Measurements from ENCODE around the gene ATG9A. TPM values are rescaled to one million over a fixed set of nuclear protein-coding genes. Genes with fewer than 3 reads are reported as not detected.
"Not testable (repeated sequence)": the region's sequence is repeated elsewhere in the genome, so short reads cannot be mapped to it uniquely, and the experiment has no call there.

ATG9A gene
- total RNA-seq, 6 experiments from 2014 or later: 28.3 to 39.6 (median 33.2) TPM

DNA sequence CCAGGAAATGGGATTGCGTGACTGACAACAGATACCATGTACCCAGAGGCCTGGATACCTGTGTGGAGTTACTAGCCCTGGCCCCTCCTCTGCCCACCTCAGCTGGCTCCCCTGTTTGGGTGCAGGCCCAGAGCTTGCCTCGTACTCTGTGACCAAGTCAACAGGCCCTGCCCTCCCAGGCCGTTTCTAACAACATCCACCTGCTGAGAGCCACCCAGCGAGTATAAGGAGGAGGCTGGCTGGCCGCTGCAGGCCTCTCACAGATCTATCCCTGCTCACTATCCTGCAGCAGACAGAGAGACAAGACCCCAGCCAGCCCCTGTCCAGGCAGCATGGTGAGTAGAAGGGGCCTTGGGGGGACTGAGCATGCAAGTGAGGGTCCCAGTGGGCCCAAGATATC, 36.8 kb upstream of the ATG9A start:
- no peak for DNase-seq
- 100% methylated on average over 1 of the region's 5 CpGs for WGBS (ENCODE audit: insufficient coverage, low coverage, low lambda C conversion rate, missing lambda C conversion rate)
- Histone ChIP-seq H3K4me3 (no peak overlapping the region), H3K9me3 (no peaks in the 10 kb centered on the region), H3K27me3 (no peaks in the 10 kb centered on the region), H3K27ac (no peak overlapping the region), H3K4me1 (peaks cover 0 to 16% (median 7%) of the 10 kb centered on the region in 4 donors), H3K36me3 (no peaks in the 10 kb centered on the region)
- ATAC-seq: no peak
- intact Hi-C loops (cut with DNase I): no loop called here
- no peak for TF ChIP-seq POLR2A (IDR thresholded peaks at IDR 0.05)
- TF ChIP-seq, protein P1, sequence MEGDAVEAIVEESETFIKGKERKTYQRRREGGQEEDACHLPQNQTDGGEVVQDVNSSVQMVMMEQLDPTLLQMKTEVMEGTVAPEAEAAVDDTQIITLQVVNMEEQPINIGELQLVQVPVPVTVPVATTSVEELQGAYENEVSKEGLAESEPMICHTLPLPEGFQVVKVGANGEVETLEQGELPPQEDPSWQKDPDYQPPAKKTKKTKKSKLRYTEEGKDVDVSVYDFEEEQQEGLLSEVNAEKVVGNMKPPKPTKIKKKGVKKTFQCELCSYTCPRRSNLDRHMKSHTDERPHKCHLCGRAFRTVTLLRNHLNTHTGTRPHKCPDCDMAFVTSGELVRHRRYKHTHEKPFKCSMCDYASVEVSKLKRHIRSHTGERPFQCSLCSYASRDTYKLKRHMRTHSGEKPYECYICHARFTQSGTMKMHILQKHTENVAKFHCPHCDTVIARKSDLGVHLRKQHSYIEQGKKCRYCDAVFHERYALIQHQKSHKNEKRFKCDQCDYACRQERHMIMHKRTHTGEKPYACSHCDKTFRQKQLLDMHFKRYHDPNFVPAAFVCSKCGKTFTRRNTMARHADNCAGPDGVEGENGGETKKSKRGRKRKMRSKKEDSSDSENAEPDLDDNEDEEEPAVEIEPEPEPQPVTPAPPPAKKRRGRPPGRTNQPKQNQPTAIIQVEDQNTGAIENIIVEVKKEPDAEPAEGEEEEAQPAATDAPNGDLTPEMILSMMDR (IDR thresholded peaks at IDR 0.05): no peak

DNA sequence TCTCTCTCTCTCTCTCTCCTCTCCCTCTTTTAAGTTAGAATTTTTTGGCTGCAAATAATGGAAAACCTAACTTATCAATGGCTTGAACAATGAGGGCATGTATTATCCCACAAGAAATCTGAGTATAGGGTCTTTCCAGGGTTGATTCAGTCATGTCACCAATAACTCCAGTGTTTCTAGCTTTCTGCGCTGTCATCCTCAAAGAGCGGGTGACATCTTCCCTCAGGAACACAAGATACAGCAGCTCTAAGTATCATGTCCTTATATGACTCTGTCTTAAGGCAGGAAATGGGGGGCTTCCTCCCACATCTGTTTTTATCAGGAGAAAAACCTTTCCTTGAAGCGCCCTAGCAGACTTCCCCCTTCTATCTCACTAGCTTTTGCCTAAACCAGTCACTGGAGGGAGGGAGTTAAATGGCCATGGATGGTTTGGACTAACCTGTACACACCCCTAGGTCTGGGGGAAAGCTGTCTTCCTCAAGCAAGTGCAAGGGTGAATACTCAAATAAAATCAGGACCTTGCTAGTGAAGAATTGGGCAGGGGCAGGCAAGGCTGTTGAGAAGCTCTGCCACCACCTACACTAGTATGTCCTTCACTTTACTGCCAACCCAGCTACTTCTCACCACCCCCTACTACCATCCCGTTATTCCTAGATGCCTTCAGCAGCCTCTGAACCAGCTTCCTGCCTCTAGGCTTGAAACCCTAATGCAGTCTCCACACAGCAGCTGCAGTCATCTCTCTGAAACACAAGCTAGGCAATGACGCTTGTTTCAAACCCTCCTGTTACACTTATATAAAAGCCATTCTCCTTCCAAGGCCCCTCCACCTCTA, 31.8 kb upstream of the ATG9A start:
- 55% methylated on average over 4 of the region's 5 CpGs for WGBS (ENCODE audit: insufficient coverage, low coverage, low lambda C conversion rate, missing lambda C conversion rate)
- Histone ChIP-seq H3K27me3 (no peaks in the 10 kb centered on the region), H3K4me1 (no peaks in the 10 kb centered on the region), H3K4me3 (no peak overlapping the region), H3K27ac (no peak overlapping the region), H3K9me3 (no peaks in the 10 kb centered on the region), H3K36me3 (no peaks in the 10 kb centered on the region)
- ATAC-seq (no peak), DNase-seq (no peak)
- intact Hi-C loops (cut with DNase I): no loop called here
- TF ChIP-seq, protein P1 (IDR thresholded peaks at IDR 0.05): no peak
- TF ChIP-seq POLR2A (IDR thresholded peaks at IDR 0.05): no peak

DNA sequence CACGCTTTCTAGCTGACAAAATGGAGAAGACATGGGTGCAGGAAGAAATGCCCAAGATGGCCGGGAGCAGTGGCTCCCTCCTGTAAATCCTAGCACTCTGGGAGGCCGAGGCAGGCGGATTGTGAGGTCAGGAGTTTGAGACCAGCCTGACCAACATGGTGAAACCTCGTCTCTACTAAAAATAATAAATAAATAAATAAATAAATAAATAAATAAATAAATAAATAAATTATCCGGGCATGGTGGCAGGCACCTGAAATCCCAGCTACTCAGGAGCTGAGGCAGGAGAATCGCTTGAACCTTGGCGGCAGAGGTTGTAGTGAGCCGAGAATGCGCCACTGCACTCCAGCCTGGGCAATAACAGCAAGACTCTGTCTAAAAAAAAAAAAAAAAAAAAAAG, 29.5 kb upstream of the ATG9A start:
- H3K9me3 ChIP-seq; H3K27ac ChIP-seq; intact Hi-C loops (cut with DNase I); H3K36me3 ChIP-seq; DNase-seq; H3K4me1 ChIP-seq; ATAC-seq; H3K4me3 ChIP-seq; H3K27me3 ChIP-seq: not testable (repeated sequence)
- WGBS (ENCODE audit: insufficient coverage, low coverage, low lambda C conversion rate, missing lambda C conversion rate): 85% methylated on average over 10 of the region's 10 CpGs

DNA sequence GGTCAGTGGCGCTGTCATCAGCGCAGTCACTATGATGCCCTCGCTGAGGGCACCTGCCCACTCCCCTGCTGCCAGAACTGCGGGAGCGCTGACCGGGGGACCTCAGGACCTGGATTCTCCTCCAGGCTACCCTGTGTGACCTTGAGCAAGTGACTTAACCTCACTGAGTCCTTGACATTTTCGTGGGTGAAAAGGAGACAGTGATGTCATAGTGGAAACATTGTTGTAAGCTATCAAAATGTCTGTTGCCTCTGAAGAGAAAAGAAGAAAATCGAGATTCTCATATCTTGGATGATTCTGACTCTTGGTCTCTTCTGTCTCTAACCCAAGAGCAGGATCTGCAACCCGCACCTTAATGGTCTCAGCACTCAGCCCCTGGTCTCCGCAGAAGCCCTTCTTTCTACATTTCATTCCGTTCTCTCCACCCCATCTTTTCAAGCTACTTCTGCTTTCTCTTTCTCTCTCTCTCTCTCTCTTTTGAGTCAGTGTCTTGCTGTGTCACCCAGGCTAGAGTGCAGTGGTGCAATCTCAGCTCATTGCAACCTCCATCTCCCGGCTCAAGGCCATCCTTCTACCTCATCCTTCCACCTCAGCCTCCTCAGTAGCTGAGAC, 25.3 kb upstream of the ATG9A start:
- peak; percentile 1 to 5 (median 1) for ATAC-seq
- Histone ChIP-seq H3K27me3 (no peaks in the 10 kb centered on the region), H3K27ac (peak overlapping the region; percentile 61 to 72 (median 63)), H3K4me1 (peaks cover 0 to 19% (median 9%) of the 10 kb centered on the region in 4 donors), H3K4me3 (peak overlapping the region; percentile 56 to 69 (median 67)), H3K9me3 (no peaks in the 10 kb centered on the region), H3K36me3 (no peaks in the 10 kb centered on the region)
- no peak for TF ChIP-seq POLR2A (IDR thresholded peaks at IDR 0.05)
- TF ChIP-seq, protein P1 (IDR thresholded peaks at IDR 0.05): no peak
- WGBS (ENCODE audit: insufficient coverage, low coverage, low lambda C conversion rate, missing lambda C conversion rate): 39% methylated on average over 7 of the region's 12 CpGs
- no peak for DNase-seq
- intact Hi-C loops (cut with DNase I): no loop called here
